Astrocyte (in vitro differentiated cells and primary cell): ENCODE data around the gene RHEBL1. TPM values are rescaled to one million over a fixed set of nuclear protein-coding genes. Genes with fewer than 3 reads are reported as not detected.

ENCODE experiments used
- DNase-seq: peaks from one replicate; pipeline ENCODE4 v3.0.0-alpha.2; 2010; ENCODE audit warnings: low read depth
- FAIRE-seq: peaks from 2 replicates; lab custom pipeline; 2011; peaks lifted over from hg19 to GRCh38; lab: Jason Lieb, UNC
- H2AFZ ChIP-seq: 2 replicates; pipeline ENCODE4 v1.6.0; 2012; ENCODE audit warnings: low read depth, low read length, inconsistent platforms
- H3K27ac ChIP-seq: 2 replicates; pipeline ENCODE4 v1.5.1; 2011; ENCODE audit warnings: low read depth, low read length, inconsistent platforms
- H3K27me3 ChIP-seq: 2 replicates; pipeline ENCODE4 v1.6.0; 2011; ENCODE audit warnings: low read length, inconsistent platforms; ENCODE audit not compliant: insufficient read depth
- H3K36me3 ChIP-seq: 2 replicates; pipeline ENCODE4 v1.5.1; 2011; ENCODE audit warnings: low read length, inconsistent platforms; ENCODE audit not compliant: insufficient read depth
- H3K4me1 ChIP-seq: 2 replicates; pipeline ENCODE4 v1.5.1; 2011; ENCODE audit warnings: low read length, inconsistent platforms; ENCODE audit not compliant: insufficient read depth
- H3K4me2 ChIP-seq: 2 replicates; pipeline ENCODE4 v1.6.0; 2012; ENCODE audit warnings: low read length, inconsistent platforms
- H3K4me3 ChIP-seq: 2 replicates; pipeline ENCODE4 v1.5.1; 2011; ENCODE audit warnings: low read depth, mild to moderate bottlenecking, low read length, inconsistent platforms; ENCODE audit not compliant: insufficient read depth
- H3K79me2 ChIP-seq: 2 replicates; pipeline ENCODE4 v1.6.0; 2012; ENCODE audit warnings: mild to moderate bottlenecking, low read length, inconsistent platforms; ENCODE audit not compliant: insufficient read depth
- H3K9ac ChIP-seq: 2 replicates; pipeline ENCODE4 v1.6.0; 2012; ENCODE audit warnings: mild to moderate bottlenecking, low read length, inconsistent platforms
- H3K9me3 ChIP-seq: 2 replicates; pipeline ENCODE4 v1.5.1; 2012; ENCODE audit warnings: low read depth, mild to moderate bottlenecking, low read length, inconsistent platforms; ENCODE audit not compliant: insufficient read depth
- H4K20me1 ChIP-seq: 2 replicates; pipeline ENCODE4 v1.6.0; 2012; ENCODE audit warnings: low read length, inconsistent platforms; ENCODE audit not compliant: insufficient read depth
- H3K27ac Mint-ChIP-seq: one replicate; pipeline ENCODE4 v1.8.0; 2021; ENCODE audit warnings: mild to moderate bottlenecking, mixed read lengths; ENCODE audit not compliant: unreplicated experiment
- H3K27me3 Mint-ChIP-seq: one replicate; pipeline ENCODE4 v1.8.0; 2021; ENCODE audit warnings: low read depth, mixed read lengths; ENCODE audit not compliant: unreplicated experiment
- H3K36me3 Mint-ChIP-seq: one replicate; pipeline ENCODE4 v1.8.0; 2021; ENCODE audit warnings: low read depth, mixed read lengths; ENCODE audit not compliant: unreplicated experiment
- H3K4me1 Mint-ChIP-seq: one replicate; pipeline ENCODE4 v1.8.0; 2021; ENCODE audit warnings: low read depth, mixed read lengths; ENCODE audit not compliant: unreplicated experiment
- H3K4me3 Mint-ChIP-seq: one replicate; pipeline ENCODE4 v1.8.0; 2021; ENCODE audit warnings: mild to moderate bottlenecking, moderate library complexity, mixed read lengths; ENCODE audit not compliant: unreplicated experiment
- H3K9me3 Mint-ChIP-seq: one replicate; pipeline ENCODE4 v1.8.0; 2021; ENCODE audit warnings: mild to moderate bottlenecking, mixed read lengths; ENCODE audit not compliant: unreplicated experiment
- EZH2 ChIP-seq: IDR thresholded peaks from 2 replicates; pipeline ENCODE4 v1.6.1; 2012; ENCODE audit warnings: mild to moderate bottlenecking, low read length, inconsistent platforms; ENCODE audit not compliant: insufficient read depth
- total RNA-seq: library from RNA; stranded (reverse); gene quantifications from 2 replicates; pipeline ENCODE4 v1.2.1, GENCODE V29; 2021
- TF ChIP-seq, protein P1 (sequence below): IDR thresholded peaks from 2 replicates; pipeline ENCODE4 v1.5.1; 2011; ENCODE audit warnings: low read depth, mild to moderate bottlenecking, inconsistent platforms, low read length, moderate library complexity; ENCODE audit not compliant: insufficient read depth

RHEBL1 gene
- total RNA-seq, 1 donor from 2014 or later = 1.3 TPM

DNA sequence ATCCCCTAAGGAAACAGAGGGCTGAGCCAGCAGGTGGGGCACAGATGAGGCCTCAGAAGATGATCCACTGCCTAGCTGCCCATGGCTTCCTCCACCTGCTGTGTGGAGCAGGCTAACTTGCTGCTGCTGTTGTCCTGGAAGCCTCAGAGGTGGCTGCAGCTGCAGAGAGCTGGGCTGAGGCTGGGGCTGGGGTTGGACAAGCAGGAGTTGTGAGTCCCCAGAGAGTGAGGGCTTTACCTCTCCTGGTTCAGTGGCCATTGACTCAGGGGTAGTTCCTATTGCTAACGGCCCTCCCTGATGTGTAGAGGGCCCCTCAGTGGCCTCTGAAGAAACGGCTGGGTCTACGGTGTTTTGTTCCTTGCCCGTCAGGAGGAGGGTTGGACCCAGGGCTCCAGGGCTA is 37.5 kb downstream of the RHEBL1 start:
- H3K9ac ChIP-seq = no peak overlapping the region
- FAIRE-seq = no peak
- Mint-ChIP-seq H3K4me3 (no peak overlapping the region), H3K4me1 (no peaks in the 10 kb centered on the region), H3K27ac (no peak overlapping the region), H3K27me3 (no peaks in the 10 kb centered on the region), H3K36me3 (peaks cover 12% of the 10 kb centered on the region), H3K9me3 (no peaks in the 10 kb centered on the region)
- peaks cover 14% of the 10 kb centered on the region for H3K79me2 ChIP-seq
- no peak overlapping the region for H3K4me2 ChIP-seq
- no peak for TF ChIP-seq EZH2
- TF ChIP-seq, protein P1, sequence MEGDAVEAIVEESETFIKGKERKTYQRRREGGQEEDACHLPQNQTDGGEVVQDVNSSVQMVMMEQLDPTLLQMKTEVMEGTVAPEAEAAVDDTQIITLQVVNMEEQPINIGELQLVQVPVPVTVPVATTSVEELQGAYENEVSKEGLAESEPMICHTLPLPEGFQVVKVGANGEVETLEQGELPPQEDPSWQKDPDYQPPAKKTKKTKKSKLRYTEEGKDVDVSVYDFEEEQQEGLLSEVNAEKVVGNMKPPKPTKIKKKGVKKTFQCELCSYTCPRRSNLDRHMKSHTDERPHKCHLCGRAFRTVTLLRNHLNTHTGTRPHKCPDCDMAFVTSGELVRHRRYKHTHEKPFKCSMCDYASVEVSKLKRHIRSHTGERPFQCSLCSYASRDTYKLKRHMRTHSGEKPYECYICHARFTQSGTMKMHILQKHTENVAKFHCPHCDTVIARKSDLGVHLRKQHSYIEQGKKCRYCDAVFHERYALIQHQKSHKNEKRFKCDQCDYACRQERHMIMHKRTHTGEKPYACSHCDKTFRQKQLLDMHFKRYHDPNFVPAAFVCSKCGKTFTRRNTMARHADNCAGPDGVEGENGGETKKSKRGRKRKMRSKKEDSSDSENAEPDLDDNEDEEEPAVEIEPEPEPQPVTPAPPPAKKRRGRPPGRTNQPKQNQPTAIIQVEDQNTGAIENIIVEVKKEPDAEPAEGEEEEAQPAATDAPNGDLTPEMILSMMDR = no peak
- DNase-seq = no peak
- no peak overlapping the region for H2AFZ ChIP-seq
- H4K20me1 ChIP-seq = peaks cover 75% of the 10 kb centered on the region
- no peak overlapping the region for H3K4me3 ChIP-seq
- no peaks in the 10 kb centered on the region for H3K4me1 ChIP-seq
- peaks cover 54% of the 10 kb centered on the region for H3K36me3 ChIP-seq
- no peak overlapping the region for H3K27ac ChIP-seq
- no peaks in the 10 kb centered on the region for H3K9me3 ChIP-seq
- H3K27me3 ChIP-seq = no peaks in the 10 kb centered on the region

GRCh38 chr12:49031573-49032161 is 38.1 kb downstream of the RHEBL1 start:
- Mint-ChIP-seq H3K9me3 (no peaks in the 10 kb centered on the region), H3K27me3 (no peaks in the 10 kb centered on the region)
- FAIRE-seq = no peak

More at GRCh38 chr12:49031573-49032161, 38.1 kb downstream of the RHEBL1 start:
- Histone ChIP-seq H3K4me1 (no peaks in the 10 kb centered on the region), H3K9ac (no peak overlapping the region), H2AFZ (no peak overlapping the region), H3K27ac (no peak overlapping the region), H3K27me3 (no peaks in the 10 kb centered on the region), H3K9me3 (no peaks in the 10 kb centered on the region), H3K79me2 (peaks cover 8% of the 10 kb centered on the region), H3K36me3 (peaks cover 48% of the 10 kb centered on the region), H3K4me2 (no peak overlapping the region), H4K20me1 (peaks cover 70% of the 10 kb centered on the region), H3K4me3 (no peak overlapping the region)
- H3K36me3 Mint-ChIP-seq = peaks cover 12% of the 10 kb centered on the region
- no peaks in the 10 kb centered on the region for H3K4me1 Mint-ChIP-seq
- H3K27ac Mint-ChIP-seq = no peak overlapping the region
- H3K4me3 Mint-ChIP-seq = no peak overlapping the region
- TF ChIP-seq, protein P1 = no peak
- DNase-seq = no peak
